Fibroblast of pulmonary artery (primary cell): Measurements from ENCODE around the gene TAS1R1.

Experiments used
- DNase-seq: peaks from one replicate; pipeline ENCODE4 v3.0.0-alpha.2; 2010; ENCODE audit warnings: low read depth
- H3K4me3 ChIP-seq: replicated peaks from 2 replicates; pipeline ENCODE4 v1.5.1; 2011; ENCODE audit warnings: low read depth, mild to moderate bottlenecking, control low read depth, low read length, moderate library complexity
- TF ChIP-seq, protein P1 (sequence below): IDR thresholded peaks from 2 replicates; pipeline ENCODE4 v1.5.1; 2011; ENCODE audit warnings: mild to moderate bottlenecking, control low read depth, low read length, inconsistent platforms; ENCODE audit errors: missing control alignments

TAS1R1 gene

DNA sequence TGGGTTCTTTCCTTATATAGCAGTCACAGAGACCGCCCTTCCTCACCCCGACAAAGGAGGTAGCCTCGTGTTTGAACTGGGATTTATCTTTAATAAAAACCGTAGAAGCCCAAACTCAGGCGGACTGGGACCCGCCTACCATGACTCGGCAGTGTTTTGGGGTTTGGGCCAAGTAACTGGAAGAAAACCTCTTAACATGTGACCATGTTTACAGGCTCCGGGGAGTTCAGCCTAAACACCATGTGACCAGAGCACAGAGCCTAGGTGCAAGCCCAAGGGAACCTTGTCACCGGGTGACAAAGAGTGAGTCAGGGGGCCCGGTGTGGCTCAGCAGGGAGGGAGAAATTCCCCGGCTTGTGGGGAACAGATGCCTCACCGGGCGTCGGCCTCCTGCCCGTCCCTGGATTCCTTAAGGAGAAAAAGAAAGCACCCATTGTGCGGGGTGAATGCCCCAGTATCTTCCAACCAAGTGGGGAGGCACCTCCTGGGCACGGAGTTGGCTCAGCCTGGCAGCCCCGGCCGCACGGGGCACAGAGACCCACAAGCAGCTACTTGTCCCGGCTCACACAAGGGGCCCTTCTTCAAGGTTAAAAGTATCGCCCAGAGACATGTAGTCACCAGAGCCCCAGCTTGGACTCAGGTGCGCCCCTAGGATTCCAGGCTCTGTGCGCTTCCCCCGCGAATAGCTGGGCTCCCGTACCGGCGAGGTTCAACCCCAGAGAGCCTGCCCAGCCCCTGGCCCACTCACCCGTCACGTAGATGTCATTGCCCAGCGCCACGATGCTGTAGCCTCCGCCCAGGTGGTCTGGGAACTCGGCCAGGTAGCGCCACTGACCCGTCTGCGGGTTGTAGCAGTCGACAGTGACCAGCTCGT lies 46.2 kb downstream of the TAS1R1 start:
- TF ChIP-seq, protein P1, sequence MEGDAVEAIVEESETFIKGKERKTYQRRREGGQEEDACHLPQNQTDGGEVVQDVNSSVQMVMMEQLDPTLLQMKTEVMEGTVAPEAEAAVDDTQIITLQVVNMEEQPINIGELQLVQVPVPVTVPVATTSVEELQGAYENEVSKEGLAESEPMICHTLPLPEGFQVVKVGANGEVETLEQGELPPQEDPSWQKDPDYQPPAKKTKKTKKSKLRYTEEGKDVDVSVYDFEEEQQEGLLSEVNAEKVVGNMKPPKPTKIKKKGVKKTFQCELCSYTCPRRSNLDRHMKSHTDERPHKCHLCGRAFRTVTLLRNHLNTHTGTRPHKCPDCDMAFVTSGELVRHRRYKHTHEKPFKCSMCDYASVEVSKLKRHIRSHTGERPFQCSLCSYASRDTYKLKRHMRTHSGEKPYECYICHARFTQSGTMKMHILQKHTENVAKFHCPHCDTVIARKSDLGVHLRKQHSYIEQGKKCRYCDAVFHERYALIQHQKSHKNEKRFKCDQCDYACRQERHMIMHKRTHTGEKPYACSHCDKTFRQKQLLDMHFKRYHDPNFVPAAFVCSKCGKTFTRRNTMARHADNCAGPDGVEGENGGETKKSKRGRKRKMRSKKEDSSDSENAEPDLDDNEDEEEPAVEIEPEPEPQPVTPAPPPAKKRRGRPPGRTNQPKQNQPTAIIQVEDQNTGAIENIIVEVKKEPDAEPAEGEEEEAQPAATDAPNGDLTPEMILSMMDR: no peak
- H3K4me3 ChIP-seq: peak overlapping the region; percentile 95
- DNase-seq: peak; percentile 94

DNA sequence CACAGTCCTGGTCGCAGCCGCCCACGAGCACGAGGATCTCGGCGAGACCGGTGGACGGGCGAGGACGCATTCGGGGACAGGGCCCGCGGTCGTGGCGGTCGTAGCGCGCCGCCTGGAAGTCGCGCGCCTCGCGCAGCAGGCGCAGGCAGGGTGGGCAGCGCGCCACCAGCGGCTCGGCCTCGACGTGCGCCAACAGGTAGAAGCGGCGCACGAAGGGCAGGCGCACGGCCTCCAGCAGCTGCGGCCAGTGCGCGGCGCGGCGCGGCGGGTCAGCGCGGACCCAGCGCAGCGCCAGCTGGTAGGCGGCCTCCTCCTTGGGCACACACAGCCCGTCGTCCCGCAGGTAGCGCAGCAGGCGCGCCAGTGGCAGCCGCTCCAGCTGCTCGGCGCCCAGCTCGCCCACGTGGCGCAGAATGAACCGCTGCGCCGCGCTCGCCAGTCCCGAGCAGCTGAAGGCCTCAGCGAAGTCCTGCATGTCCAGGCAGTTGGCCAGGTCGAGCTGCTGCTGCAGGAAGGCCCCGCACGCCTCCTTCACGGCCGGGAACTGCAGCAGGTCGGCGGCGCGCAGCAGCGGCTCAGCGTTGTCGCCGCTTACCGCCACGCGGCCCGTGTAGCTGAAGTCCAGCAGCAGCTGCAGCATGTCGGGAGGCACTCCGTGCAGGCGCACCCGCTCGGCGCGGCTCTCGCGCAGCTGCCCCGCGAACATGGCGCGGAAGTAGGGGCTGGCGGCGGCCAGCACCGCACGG lies 47.0 kb downstream of the TAS1R1 start:
- H3K4me3 ChIP-seq: peak overlapping the region; percentile 95
- no peak for DNase-seq
- TF ChIP-seq, protein P1: no peak

DNA sequence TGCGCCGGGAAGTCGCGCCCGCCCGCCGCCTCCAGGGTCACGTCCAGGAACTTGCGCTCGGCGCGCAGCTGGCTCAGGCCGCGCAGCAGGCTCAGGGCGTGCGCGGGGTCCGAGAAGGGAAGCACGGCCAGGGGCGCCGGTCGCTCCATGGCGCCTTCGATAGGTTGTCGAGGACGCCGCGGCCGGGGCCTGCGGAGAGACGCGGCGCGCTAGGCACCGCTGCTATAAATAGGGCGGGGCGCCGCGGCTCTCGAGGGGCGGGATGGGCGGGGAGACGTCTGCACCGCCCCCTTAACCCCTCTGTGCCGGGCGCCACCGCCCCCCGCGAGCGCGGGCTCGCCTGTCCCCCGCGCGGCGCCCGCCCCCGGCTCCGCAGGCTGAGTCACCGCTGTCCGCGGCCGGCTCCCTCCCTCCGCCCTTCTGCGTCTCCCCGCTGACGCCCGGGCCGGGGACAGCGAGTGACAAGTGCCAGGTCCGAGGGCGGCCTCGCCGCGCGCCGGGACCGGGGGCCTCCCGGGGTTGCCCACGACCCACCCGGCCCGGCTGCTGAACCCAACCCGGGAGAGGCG lies 47.6 kb downstream of the TAS1R1 start, which contains the start of gene KLHL21:
Gene KLHL21 (minus strand): TSS at position 201 of the 569 bp plus-strand sequence. CDS start 52 bp downstream, at position 149.
- peak; percentile 89 for DNase-seq
- H3K4me3 ChIP-seq: peak within 1 kb of the TSS; percentile 95
- TF ChIP-seq, protein P1: no peak

DNA sequence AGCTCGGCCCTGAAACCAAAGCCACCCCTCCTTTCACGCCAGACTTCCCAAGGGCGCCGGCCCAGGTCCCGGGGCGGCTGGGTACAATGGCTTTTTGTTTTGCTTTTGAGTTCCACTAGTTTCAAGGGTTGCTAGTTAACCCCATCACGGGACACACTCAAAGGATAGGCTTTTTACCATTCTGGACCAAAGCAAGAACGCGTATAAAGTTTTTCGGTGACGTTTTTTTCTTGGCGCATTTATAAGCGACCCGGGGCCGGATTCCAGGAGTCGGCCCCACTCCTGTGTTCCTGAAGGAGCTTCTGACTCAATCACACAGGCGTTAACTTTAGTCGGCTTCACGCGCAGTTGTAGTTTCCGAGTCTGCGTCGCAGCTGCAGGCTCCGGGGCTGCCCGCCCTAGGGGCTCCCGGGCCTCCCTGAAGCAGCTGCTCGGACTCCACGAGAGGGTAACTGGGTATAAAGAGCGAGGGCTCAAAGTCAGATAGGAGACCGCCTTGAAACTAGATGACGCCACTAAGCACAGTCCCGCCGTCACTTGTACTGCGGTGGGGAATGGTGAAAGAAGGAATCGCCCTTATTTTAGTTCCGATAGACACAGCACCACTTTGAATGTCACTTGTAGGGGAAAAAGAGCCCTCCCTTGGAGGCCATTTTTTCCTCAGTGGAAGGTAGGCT lies 48.3 kb downstream of the TAS1R1 start:
- TF ChIP-seq, protein P1: no peak
- peak overlapping the region; percentile 53 for H3K4me3 ChIP-seq
- peak; percentile 81 for DNase-seq

DNA sequence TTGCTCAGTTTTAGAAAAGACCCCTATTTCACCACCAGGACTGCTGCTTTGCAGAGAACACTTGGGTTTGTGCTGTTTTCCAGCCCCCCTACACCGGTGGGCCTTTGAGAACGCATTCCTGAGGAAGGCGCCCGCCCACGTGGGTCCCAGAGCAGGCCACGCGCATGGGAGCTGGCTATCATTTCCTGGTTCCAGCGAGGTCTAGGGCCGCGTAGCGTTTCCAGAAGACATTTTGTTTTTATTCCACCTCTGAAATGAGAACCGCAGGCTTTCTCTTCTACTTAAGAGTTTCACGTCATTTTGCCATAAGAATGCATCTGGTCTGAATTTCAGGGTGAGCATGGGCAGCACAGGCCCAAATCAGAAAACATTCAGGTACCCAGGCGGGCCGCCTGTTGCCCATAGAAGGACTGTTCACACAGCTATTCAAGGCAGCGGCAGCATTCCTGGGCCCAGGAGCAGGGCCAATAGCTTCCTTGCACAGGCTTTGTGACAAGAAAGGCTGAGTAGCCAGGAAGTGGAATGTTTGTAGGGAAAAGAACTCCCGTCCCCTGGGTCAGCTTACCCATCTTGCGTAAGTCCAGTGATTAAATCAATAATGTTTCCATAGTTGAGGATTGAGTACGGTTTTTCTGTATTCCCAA lies 48.9 kb downstream of the TAS1R1 start:
- peak overlapping the region; percentile 53 for H3K4me3 ChIP-seq
- peak; percentile 91 for DNase-seq
- TF ChIP-seq, protein P1: no peak
